ENCODE results near the gene KIFAP3. TPM values are rescaled to one million over a fixed set of nuclear protein-coding genes. Genes with fewer than 3 reads are reported as not detected.

KIFAP3 gene
- total RNA-seq, 6 experiments from 2014 or later = 5.9 to 9.2 (median 8.0) TPM

DNA sequence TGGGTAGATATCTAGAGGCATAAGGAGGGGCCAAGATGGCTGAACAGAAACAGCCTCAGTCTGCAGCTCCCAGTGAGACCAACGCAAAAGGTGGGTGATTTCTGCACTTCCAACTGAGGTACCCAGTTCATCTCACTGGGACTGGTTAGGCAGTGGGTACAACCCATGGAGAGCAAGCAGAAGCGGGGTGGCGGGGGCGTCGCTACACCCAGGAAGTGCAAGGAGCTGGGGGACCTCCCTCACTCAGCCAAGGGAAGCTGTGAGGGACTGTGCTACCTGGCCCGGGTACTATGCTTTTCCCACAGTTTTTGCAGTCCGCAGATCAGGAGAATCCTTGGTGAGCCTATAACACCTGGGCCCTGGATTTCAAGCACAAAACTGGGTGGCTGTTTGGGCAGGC, 26.0 kb downstream of the KIFAP3 start:
- 100% methylated on average over 5 of the region's 7 CpGs for WGBS (ENCODE audit: insufficient coverage, low coverage, low lambda C conversion rate, missing lambda C conversion rate)
- DNase-seq (no peak), ATAC-seq (no peak)
- Histone ChIP-seq H3K4me1 (no peaks in the 10 kb centered on the region), H3K27ac (no peak overlapping the region), H3K36me3 (peaks cover 0 to 6% (median 0%) of the 10 kb centered on the region in 4 donors), H3K4me3 (no peak overlapping the region), H3K9me3 (no peaks in the 10 kb centered on the region), H3K27me3 (no peaks in the 10 kb centered on the region)
- intact Hi-C loops (cut with DNase I) = no loop called here
- TF ChIP-seq POLR2A (IDR thresholded peaks at IDR 0.05) = no peak
- no peak for TF ChIP-seq CTCF (IDR thresholded peaks at IDR 0.05)

- ATAC-seq = no peak
- H3K4me3 ChIP-seq = no peak overlapping the region
- no peak overlapping the region for H3K27ac ChIP-seq
- TF ChIP-seq POLR2A (IDR thresholded peaks at IDR 0.05) (no peak), CTCF (IDR thresholded peaks at IDR 0.05) (no peak)
- intact Hi-C loops (cut with DNase I) = no loop called here
- DNase-seq = no peak
- peaks cover 0 to 6% (median 2%) of the 10 kb centered on the region in 4 donors for H3K36me3 ChIP-seq
- H3K4me1 ChIP-seq = no peaks in the 10 kb centered on the region
- no peaks in the 10 kb centered on the region for H3K27me3 ChIP-seq
- no peaks in the 10 kb centered on the region for H3K9me3 ChIP-seq
Observed at GRCh38 chr1:170044187-170044586, 30.3 kb downstream of the KIFAP3 start.

DNA sequence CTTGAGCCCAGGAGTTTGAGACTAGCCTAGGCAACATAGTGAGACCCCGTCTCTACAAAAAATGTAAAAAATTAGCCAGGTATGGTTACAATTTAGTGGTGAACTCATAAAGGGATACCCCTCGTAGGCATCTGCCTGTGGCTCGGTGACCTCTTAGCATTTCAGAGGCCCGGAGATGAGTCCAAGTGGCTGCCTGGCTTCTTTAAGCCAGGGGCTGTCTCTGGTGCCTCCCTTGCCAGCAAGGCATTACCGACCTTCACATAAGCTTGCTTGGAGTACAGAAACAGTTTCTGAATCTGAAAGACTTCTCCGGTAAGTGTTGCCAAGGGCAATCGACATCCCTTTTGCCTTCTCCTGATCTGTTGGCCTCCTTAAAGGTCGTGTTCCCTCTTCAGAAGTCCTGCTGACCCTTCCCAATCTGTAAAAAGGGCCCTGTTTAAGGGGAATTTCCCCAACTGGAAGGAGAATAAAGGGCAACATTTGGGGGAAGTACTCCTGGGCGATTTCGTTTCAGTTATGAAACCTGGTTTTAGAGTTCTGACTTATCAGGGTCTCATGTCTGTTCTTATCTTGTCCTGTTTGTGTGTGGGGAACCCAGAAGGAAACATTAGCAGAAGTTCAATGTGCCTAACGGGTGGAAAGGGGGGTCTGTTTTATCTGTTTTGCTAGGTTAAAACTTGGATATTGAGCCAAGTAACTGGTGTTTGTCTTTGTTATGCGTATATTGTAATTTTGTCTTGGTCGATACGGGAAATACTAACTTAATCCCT, 32.9 kb downstream of the KIFAP3 start:
- no peaks in the 10 kb centered on the region for H3K27me3 ChIP-seq
- peaks cover 0 to 6% (median 2%) of the 10 kb centered on the region in 4 donors for H3K36me3 ChIP-seq

DNA sequence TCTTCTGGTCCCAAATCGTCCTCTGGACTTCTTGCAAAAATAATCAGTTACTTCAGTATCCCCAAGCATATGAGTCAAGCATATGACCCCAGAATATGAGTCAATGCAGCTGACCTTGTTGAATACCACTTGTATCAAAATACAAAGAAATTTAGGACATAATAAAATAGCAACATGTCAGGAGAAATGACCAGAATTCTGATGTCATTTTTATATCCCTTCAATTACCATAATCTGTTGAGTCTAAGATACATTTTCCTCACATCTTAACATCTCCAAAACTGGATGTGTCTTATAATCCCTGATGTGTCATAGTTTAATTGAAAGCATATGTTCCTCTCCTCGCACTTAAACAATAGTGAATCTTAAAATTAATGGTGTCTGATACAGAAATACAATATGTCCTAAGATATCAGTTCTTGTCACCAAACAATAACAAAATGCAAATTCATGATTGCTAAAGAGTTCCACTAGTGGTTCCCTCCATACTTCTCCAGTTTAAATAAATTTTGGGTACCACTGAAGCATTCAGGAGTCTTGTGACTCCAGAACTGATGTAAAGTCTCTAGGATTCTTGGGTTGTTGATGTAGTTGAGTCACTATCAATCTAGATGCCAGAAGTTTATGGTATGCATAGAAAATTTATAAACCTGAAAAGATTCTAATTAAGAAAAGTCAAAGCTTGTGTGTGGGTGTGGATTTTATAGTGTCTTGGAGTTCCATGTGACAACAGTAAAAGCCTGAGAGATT, 41.8 kb downstream of the KIFAP3 start:
- H3K4me1 ChIP-seq = no peaks in the 10 kb centered on the region
- H3K27ac ChIP-seq = no peak overlapping the region
- H3K36me3 ChIP-seq = peaks cover 0 to 2% (median 0%) of the 10 kb centered on the region in 4 donors
- H3K27me3 ChIP-seq = no peaks in the 10 kb centered on the region
- no peaks in the 10 kb centered on the region for H3K9me3 ChIP-seq
- ATAC-seq (no peak), DNase-seq (no peak)
- intact Hi-C loops (cut with DNase I) = no loop called here
- no peak overlapping the region for H3K4me3 ChIP-seq
- WGBS (ENCODE audit: insufficient coverage, low coverage, low lambda C conversion rate, missing lambda C conversion rate) = 88% methylated on average over 2 of the region's 2 CpGs
- no peak for TF ChIP-seq CTCF (IDR thresholded peaks at IDR 0.05)
- TF ChIP-seq POLR2A (IDR thresholded peaks at IDR 0.05) = no peak

More for the DNA sequence above, 32.9 kb downstream of the KIFAP3 start:
- intact Hi-C loops (cut with DNase I) = no loop called here
- Histone ChIP-seq H3K27ac (no peak overlapping the region), H3K4me3 (no peak overlapping the region), H3K4me1 (no peaks in the 10 kb centered on the region), H3K9me3 (no peaks in the 10 kb centered on the region)
- TF ChIP-seq POLR2A (IDR thresholded peaks at IDR 0.05) = no peak
- no peak for TF ChIP-seq CTCF (IDR thresholded peaks at IDR 0.05)
- ATAC-seq = no peak
- no peak for DNase-seq
- 87% methylated on average over 9 of the region's 14 CpGs for WGBS (ENCODE audit: insufficient coverage, low coverage, low lambda C conversion rate, missing lambda C conversion rate)
